ENCODE measurements around the gene AGO4. TPM values are rescaled to one million over a fixed set of nuclear protein-coding genes. Genes with fewer than 3 reads are reported as not detected.

AGO4 gene
- total RNA-seq, 1 donor from 2014 or later, result 35.1 TPM

- Mint-ChIP-seq H3K4me1 (ENCODE audit: low read depth) (no peaks in the 10 kb centered on the region), H3K27me3 (no peaks in the 10 kb centered on the region), H3K36me3 (ENCODE audit: insufficient read depth) (peaks cover 31% of the 10 kb centered on the region), H3K27ac (no peak overlapping the region), H3K4me3 (ENCODE audit: low read depth) (no peak overlapping the region), H3K9me3 (ENCODE audit: low read depth) (no peaks in the 10 kb centered on the region)
- DNase-seq (ENCODE audit: low spot score, unreplicated experiment), result no peak
- TF ChIP-seq, protein P1, sequence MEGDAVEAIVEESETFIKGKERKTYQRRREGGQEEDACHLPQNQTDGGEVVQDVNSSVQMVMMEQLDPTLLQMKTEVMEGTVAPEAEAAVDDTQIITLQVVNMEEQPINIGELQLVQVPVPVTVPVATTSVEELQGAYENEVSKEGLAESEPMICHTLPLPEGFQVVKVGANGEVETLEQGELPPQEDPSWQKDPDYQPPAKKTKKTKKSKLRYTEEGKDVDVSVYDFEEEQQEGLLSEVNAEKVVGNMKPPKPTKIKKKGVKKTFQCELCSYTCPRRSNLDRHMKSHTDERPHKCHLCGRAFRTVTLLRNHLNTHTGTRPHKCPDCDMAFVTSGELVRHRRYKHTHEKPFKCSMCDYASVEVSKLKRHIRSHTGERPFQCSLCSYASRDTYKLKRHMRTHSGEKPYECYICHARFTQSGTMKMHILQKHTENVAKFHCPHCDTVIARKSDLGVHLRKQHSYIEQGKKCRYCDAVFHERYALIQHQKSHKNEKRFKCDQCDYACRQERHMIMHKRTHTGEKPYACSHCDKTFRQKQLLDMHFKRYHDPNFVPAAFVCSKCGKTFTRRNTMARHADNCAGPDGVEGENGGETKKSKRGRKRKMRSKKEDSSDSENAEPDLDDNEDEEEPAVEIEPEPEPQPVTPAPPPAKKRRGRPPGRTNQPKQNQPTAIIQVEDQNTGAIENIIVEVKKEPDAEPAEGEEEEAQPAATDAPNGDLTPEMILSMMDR (IDR thresholded peaks at IDR 0.05; ENCODE audit: unreplicated experiment), result no peak
These were observed 94.9 kb downstream of the AGO4 start for GRCh38 chr1:35902671-35903070.

Other genes starting within 250 kb of the AGO4 start
- 0.55 and 0.84 TPM in 2 replicates for gene TFAP2E, start 234.7 kb upstream of the AGO4 start, total RNA-seq
- gene PSMB2, start 166.5 kb upstream of the AGO4 start, total RNA-seq, result 70.4 and 73.0 TPM in 2 replicates
- 11.3 and 12.8 TPM in 2 replicates for gene C1orf216, start 89.1 kb upstream of the AGO4 start, total RNA-seq
- 20.6 and 23.3 TPM in 2 replicates for gene CLSPN, start 38.0 kb upstream of the AGO4 start, total RNA-seq
- gene AGO1, start 75.2 kb downstream of the AGO4 start, total RNA-seq, result 103 and 110 TPM in 2 replicates
- 40.8 and 42.1 TPM in 2 replicates for gene AGO3, start 123.1 kb downstream of the AGO4 start, total RNA-seq

All from progenitor cell of endocrine pancreas (in vitro differentiated cells).